Measurements from ENCODE around the gene CALHM1. TPM values are rescaled to one million over a fixed set of nuclear protein-coding genes. Genes with fewer than 3 reads are reported as not detected.

Gene CALHM1
- total and polyA plus RNA-seq, 2 of the 8 experiments (the other 6 are each of a cell fraction or from before 2014, with no cell fraction given) = 0.29 to 0.34 TPM

- FAIRE-seq (no peak), DNase-seq (ENCODE audit: low read depth in 1 of 2, low spot score in 2 of 2) (no peak)
- H3K27ac ChIP-seq (ENCODE audit: low read depth, low read length) = no peak overlapping the region
- H3K79me1 ChIP-seq (ENCODE audit: low read depth, low read length) = no peaks in the 10 kb centered on the region
- no peak overlapping the region for H3K56ac ChIP-seq (replicated peaks; ENCODE audit: insufficient read length, low read depth, low read length)
- no peaks in the 10 kb centered on the region; a peak in 2 of 7 replicates for H3K27me3 ChIP-seq (replicated peaks in 1 of 4; ENCODE audit: control insufficient read depth in 3 of 4, extremely low read depth in 1 of 4, insufficient read depth in 3 of 4, low read length in 3 of 4)
- WGBS, 2 experiments (ENCODE audit: extremely low coverage in 1 of 2, insufficient coverage in 1 of 2, insufficient read length in 1 of 2, insufficient replicate concordance in 2 of 2, low coverage in 1 of 2, low lambda C conversion rate in 2 of 2, missing lambda C conversion rate in 1 of 2) = 73% methylated on average over 2 of the region's 2 CpGs; no CpG with 5 or more reads in 1 of the 2 experiments
- H2BK20ac ChIP-seq (ENCODE audit: low read length) = 0 out of 2 replicates have a peak overlapping the region, but pooled peaks have one; percentile 32
- TF ChIP-seq JUN (IDR thresholded peaks at IDR 0.05; ENCODE audit: low read depth, low read length) (no peak), RFX5 (IDR thresholded peaks at IDR 0.05; ENCODE audit: borderline replicate concordance, low read depth, low read length) (no peak), PHF8 (conservative IDR thresholded peaks at IDR 0.05; ENCODE audit: low read depth, low read length) (no peak), SP1 (IDR thresholded peaks at IDR 0.05; ENCODE audit: low read depth, low read length) (no peak)
- peak overlapping the region; percentile 62 for H4K91ac ChIP-seq (replicated peaks; ENCODE audit: insufficient read length, low read length)
- H2AK5ac ChIP-seq (ENCODE audit: low read depth, low read length) = no peak overlapping the region
- H2BK12ac ChIP-seq (ENCODE audit: low read depth, low read length) = peak overlapping the region; percentile 39; the same call in 1 of the 2 replicates
- no peak overlapping the region for H2BK15ac ChIP-seq (ENCODE audit: low read length)
- ChIA-PET POLR2A (ENCODE audit: partially characterized antibody) (interaction anchor here (1.2 to 1.6 kb wide), 3 partner anchors 11 to 17 kb away, joined by 3 read pairs; partner anchors contain the start of gene CALHM1), CTCF (ENCODE audit: partially characterized antibody) (interaction anchor here (0.8 to 9.0 kb wide), 8 partner anchors 8 to 92 kb away, joined by 3 to 71 read pairs (median 4); no protein-coding TSS in a partner anchor)
- peaks cover 0 to 16% (median 9%) of the 10 kb centered on the region in 4 experiments; a peak in 6 of 7 replicates for H3K4me1 ChIP-seq (replicated peaks in 1 of 4; ENCODE audit: control insufficient read depth in 3 of 4, insufficient read depth in 4 of 4, low read length in 3 of 4)
- H2AFZ ChIP-seq (ENCODE audit: low read length) = no peak overlapping the region
- no peak overlapping the region for H3K4me2 ChIP-seq (ENCODE audit: insufficient read depth in 1 of 2, low read depth in 2 of 2, low read length in 2 of 2)
- H4K20me1 ChIP-seq (replicated peaks in 1 of 2; ENCODE audit: control insufficient read depth in 1 of 2, insufficient read depth in 2 of 2, low read length in 2 of 2) = no peaks in the 10 kb centered on the region
- H3K14ac ChIP-seq (ENCODE audit: insufficient read length) = no peak overlapping the region
- H3K9me3 ChIP-seq (ENCODE audit: insufficient read depth in 2 of 2, low read depth in 1 of 2, low read length in 1 of 2) = no peaks in the 10 kb centered on the region
- H3K79me2 ChIP-seq (ENCODE audit: control insufficient read depth in 1 of 2, insufficient read depth in 2 of 2, low read length in 2 of 2) = no peaks in the 10 kb centered on the region
- no peaks in the 10 kb centered on the region for H3K36me3 ChIP-seq (ENCODE audit: control insufficient read depth in 2 of 4, insufficient read depth in 4 of 4, low read length in 3 of 4)
- H2BK5ac ChIP-seq (ENCODE audit: low read depth, low read length) = no peak overlapping the region
- H4K5ac ChIP-seq (ENCODE audit: insufficient read length, low read depth, low read length) = no peak overlapping the region
- no peak overlapping the region for H3K18ac ChIP-seq (ENCODE audit: extremely low read depth, low read length)
- H3K23me2 ChIP-seq (ENCODE audit: low read depth, low read length) = peaks cover 4% of the 10 kb centered on the region; the same call in 1 of the 2 replicates
- H2BK120ac ChIP-seq (replicated peaks; ENCODE audit: low read depth, low read length) = no peak overlapping the region
- no peak overlapping the region for H3K23ac ChIP-seq (ENCODE audit: insufficient read length)
- H3K9ac ChIP-seq (replicated peaks in 1 of 4; ENCODE audit: extremely low read depth in 1 of 4, low read depth in 3 of 4, low read length in 3 of 4) = no peak overlapping the region
- no peak overlapping the region for H3K4me3 ChIP-seq (ENCODE audit: extremely low read depth in 1 of 4, insufficient read depth in 2 of 4, low read depth in 3 of 4, low read length in 4 of 4)
- no peak overlapping the region for H4K8ac ChIP-seq (ENCODE audit: extremely low read depth, insufficient read depth, low read length)
- no peak overlapping the region for H3K4ac ChIP-seq (replicated peaks; ENCODE audit: insufficient read length, low read depth, low read length)
Observed at GRCh38 chr10:103472005-103472404, 13.3 kb upstream of the CALHM1 start.

Data from H1 (cell line).